Esophagus muscularis mucosa (tissue), 3 donors: Measurements from ENCODE around the gene VPS35L.

ENCODE experiments used
- POLR2A ChIP-seq: fragments of 450-650 bp; IDR thresholded peaks from one replicate; pipeline ENCODE4 v1.6.1; 2017; ENCODE audit warnings: antibody characterized with exemption, moderate library complexity, mild to moderate bottlenecking, low read depth
- TF ChIP-seq, protein P1 (sequence below), 3 experiments: fragments of 200-600 bp in 2 of 3; fragments of 450-650 bp in 1 of 3; sonication (generic) in 2 of 3; IDR thresholded peaks; one replicate each; pipeline ENCODE4 v1.5.1; 2017 to 2019; ENCODE audit warnings: antibody characterized with exemption in 3 of 3, mild to moderate bottlenecking in 2 of 3, moderate library complexity in 1 of 3

DNA sequence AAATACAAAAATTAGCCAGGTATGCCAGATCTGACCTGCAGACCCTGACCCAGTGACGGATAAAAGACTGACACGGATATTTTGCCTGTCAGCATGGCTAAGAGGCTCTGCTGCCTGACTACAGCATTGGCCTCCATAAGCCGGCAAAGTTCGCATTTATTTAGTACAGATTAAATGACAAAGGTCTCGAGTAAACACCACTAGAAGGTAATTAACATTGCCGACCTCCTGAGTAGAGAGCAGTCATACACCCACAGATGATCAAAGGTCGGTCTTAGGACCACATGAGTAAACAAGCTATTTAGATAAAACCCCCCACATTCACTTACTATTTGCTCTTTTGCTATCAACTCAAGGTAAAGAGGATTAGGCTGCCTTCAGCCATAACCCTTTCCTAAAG is 106.8 kb downstream of the VPS35L start:
- no peak for TF ChIP-seq POLR2A
- TF ChIP-seq, protein P1, sequence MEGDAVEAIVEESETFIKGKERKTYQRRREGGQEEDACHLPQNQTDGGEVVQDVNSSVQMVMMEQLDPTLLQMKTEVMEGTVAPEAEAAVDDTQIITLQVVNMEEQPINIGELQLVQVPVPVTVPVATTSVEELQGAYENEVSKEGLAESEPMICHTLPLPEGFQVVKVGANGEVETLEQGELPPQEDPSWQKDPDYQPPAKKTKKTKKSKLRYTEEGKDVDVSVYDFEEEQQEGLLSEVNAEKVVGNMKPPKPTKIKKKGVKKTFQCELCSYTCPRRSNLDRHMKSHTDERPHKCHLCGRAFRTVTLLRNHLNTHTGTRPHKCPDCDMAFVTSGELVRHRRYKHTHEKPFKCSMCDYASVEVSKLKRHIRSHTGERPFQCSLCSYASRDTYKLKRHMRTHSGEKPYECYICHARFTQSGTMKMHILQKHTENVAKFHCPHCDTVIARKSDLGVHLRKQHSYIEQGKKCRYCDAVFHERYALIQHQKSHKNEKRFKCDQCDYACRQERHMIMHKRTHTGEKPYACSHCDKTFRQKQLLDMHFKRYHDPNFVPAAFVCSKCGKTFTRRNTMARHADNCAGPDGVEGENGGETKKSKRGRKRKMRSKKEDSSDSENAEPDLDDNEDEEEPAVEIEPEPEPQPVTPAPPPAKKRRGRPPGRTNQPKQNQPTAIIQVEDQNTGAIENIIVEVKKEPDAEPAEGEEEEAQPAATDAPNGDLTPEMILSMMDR (IDR thresholded peaks at IDR 0.05), result no peak
